HEK293 (cell line): ENCODE measurements around the gene NAMPT.

ENCODE experiments used
- CTCF ChIA-PET: fragments of 350-600 bp; formaldehyde crosslinking; extraction: SDS; loops from one replicate; lab custom pipeline; 2021; ENCODE audit warnings: antibody characterized with exemption; lab: Yijun Ruan, JAX
- POLR2A ChIA-PET: fragments of 300-600 bp; formaldehyde crosslinking; extraction: SDS; loops from one replicate; lab custom pipeline; 2020; ENCODE audit warnings: antibody characterized with exemption, inconsistent platforms; lab: Yijun Ruan, JAX
- H3K27ac ChIP-seq: fragments of 200-500 bp; sonication (Bioruptor generic); 2 replicates; pipeline ENCODE4 v1.5.1; 2014; ENCODE audit warnings: low read depth, low read length, control low read depth, inconsistent platforms; ENCODE audit errors: extremely low read depth
- H3K36me3 ChIP-seq, 2 experiments: fragments of 200-500 bp in 1 of 2; sonication (Bioruptor generic) in 1 of 2; 1 replicate in 1 of 2; 2 replicates in 1 of 2; pipeline ENCODE4 v1.5.1; 2014 to 2017; ENCODE audit warnings: inconsistent platforms in 2 of 2, low read length in 2 of 2; ENCODE audit not compliant: control insufficient read depth in 2 of 2, insufficient read depth in 1 of 2
- H3K4me1 ChIP-seq: fragments of 200-500 bp; sonication (Bioruptor generic); 2 replicates; pipeline ENCODE4 v1.5.1; 2014; ENCODE audit warnings: mild to moderate bottlenecking, low read length, inconsistent platforms; ENCODE audit not compliant: control insufficient read depth, insufficient read depth
- H3K4me3 ChIP-seq: 2 replicates; pipeline ENCODE4 v1.5.1; 2011; ENCODE audit warnings: low read depth, mild to moderate bottlenecking, control low read depth, low read length, moderate library complexity
- H3K9me3 ChIP-seq: fragments of 200-500 bp; sonication (Bioruptor generic); 2 replicates; pipeline ENCODE4 v1.5.1; 2014; ENCODE audit warnings: low read depth, low read length, inconsistent platforms; ENCODE audit not compliant: control insufficient read depth, insufficient read depth
- GLIS2 ChIP-seq: fragments of 450-650 bp; formaldehyde crosslinking; IDR thresholded peaks from 2 replicates; pipeline ENCODE4 v1.5.1; 2016; ENCODE audit warnings: missing biosample characterization, missing genetic modification characterization
- MEIS1 ChIP-seq: sonication (generic); formaldehyde crosslinking; IDR thresholded peaks from 2 replicates; pipeline ENCODE4 v1.8.1; 2022; ENCODE audit warnings: missing genetic modification reagents, mild to moderate bottlenecking, borderline replicate concordance
- OSR2 ChIP-seq: fragments of 450-650 bp; formaldehyde crosslinking; IDR thresholded peaks from 2 replicates; pipeline ENCODE4 v1.5.1; 2016; ENCODE audit warnings: missing biosample characterization, missing genetic modification characterization
- SP7 ChIP-seq: fragments of 450-650 bp; formaldehyde crosslinking; IDR thresholded peaks from 2 replicates; pipeline ENCODE4 v1.5.1; 2016; ENCODE audit warnings: missing biosample characterization, missing genetic modification characterization
- ZFP69B ChIP-seq: fragments of 450-650 bp; formaldehyde crosslinking; IDR thresholded peaks from 2 replicates; pipeline ENCODE4 v1.5.1; 2016; ENCODE audit warnings: missing biosample characterization, missing genetic modification characterization
- ZNF140 ChIP-seq: fragments of 450-650 bp; formaldehyde crosslinking; IDR thresholded peaks from 2 replicates; pipeline ENCODE4 v1.5.1; 2016; ENCODE audit warnings: missing biosample characterization, missing genetic modification characterization
- ZNF146 ChIP-seq: fragments of 450-650 bp; formaldehyde crosslinking; IDR thresholded peaks from 2 replicates; pipeline ENCODE4 v1.5.1; 2016; ENCODE audit warnings: missing biosample characterization, missing genetic modification characterization
- ZNF174 ChIP-seq: fragments of 450-650 bp; formaldehyde crosslinking; IDR thresholded peaks from 2 replicates; pipeline ENCODE4 v1.5.0; 2017; ENCODE audit warnings: missing biosample characterization, mild to moderate bottlenecking, missing genetic modification characterization
- ZNF366 ChIP-seq: fragments of 450-650 bp; formaldehyde crosslinking; conservative IDR thresholded peaks from 2 replicates; pipeline ENCODE4 v1.5.1; 2016; ENCODE audit warnings: missing biosample characterization, missing genetic modification characterization
- ZNF404 ChIP-seq: fragments of 450-650 bp; formaldehyde crosslinking; IDR thresholded peaks from 2 replicates; pipeline ENCODE4 v1.5.1; 2017; ENCODE audit warnings: missing biosample characterization, missing genetic modification characterization
- ZNF501 ChIP-seq: fragments of 450-650 bp; formaldehyde crosslinking; IDR thresholded peaks from 2 replicates; pipeline ENCODE4 v1.5.1; 2016; ENCODE audit warnings: missing biosample characterization, missing genetic modification characterization
- ZNF561 ChIP-seq: fragments of 450-650 bp; IDR thresholded peaks from 2 replicates; pipeline ENCODE4 v1.5.1; 2018; ENCODE audit warnings: missing biosample characterization, missing genetic modification characterization, borderline replicate concordance
- ZNF626 ChIP-seq: fragments of 450-650 bp; sonication (Bioruptor Pico); formaldehyde crosslinking; IDR thresholded peaks from 2 replicates; pipeline ENCODE4 v1.5.1; 2018; ENCODE audit warnings: missing biosample characterization, missing genetic modification characterization, inconsistent platforms
- ZNF76 ChIP-seq: fragments of 450-650 bp; formaldehyde crosslinking; IDR thresholded peaks from 2 replicates; pipeline ENCODE4; 2016; ENCODE audit warnings: low read depth, missing biosample characterization, missing genetic modification characterization, borderline replicate concordance
- TF ChIP-seq, protein P1 (sequence below): fragments of 450-650 bp; formaldehyde crosslinking; IDR thresholded peaks from 2 replicates; pipeline ENCODE4 v1.5.1; 2016; ENCODE audit warnings: missing biosample characterization, missing genetic modification characterization
- TF ChIP-seq, protein P2 (sequence below): fragments of 450-650 bp; formaldehyde crosslinking; IDR thresholded peaks from 2 replicates; pipeline ENCODE4 v1.5.1; 2017; ENCODE audit warnings: missing biosample characterization, mild to moderate bottlenecking, missing genetic modification characterization, moderate library complexity
- TF ChIP-seq, protein P3 (sequence below): fragments of 450-650 bp; formaldehyde crosslinking; IDR thresholded peaks from 2 replicates; pipeline ENCODE4 v1.5.1; 2016; ENCODE audit warnings: missing biosample characterization, missing genetic modification characterization, borderline replicate concordance
- TF ChIP-seq, protein P4 (sequence below): fragments of 450-650 bp; formaldehyde crosslinking; IDR thresholded peaks from 2 replicates; pipeline ENCODE4 v1.5.1; 2017; ENCODE audit warnings: missing biosample characterization, missing genetic modification characterization
- TF ChIP-seq, protein P5 (sequence below): fragments of 450-650 bp; formaldehyde crosslinking; IDR thresholded peaks from 2 replicates; pipeline ENCODE4 v1.5.1; 2016; ENCODE audit warnings: missing biosample characterization, missing genetic modification characterization

Gene NAMPT

DNA sequence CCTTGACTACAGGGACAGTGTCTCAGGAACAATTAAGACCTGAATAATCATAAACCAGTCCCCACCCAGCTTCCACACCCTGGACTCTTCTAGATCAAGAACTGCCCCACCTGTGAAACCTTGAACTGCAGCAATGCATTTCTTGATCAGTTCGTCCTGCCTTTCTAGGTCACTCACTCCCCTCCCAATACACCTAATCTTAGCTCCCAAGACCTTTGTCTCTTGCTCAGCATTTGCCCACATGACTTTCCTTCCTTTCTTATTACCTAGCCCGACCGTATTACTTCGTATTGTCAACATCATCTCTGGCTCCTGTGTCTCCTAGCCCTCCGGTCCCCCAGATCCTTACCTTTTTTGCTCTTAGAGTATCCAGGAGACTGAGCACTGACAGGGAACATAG lies 5.5 kb upstream of the NAMPT start:
- Histone ChIP-seq H3K27ac (no peak overlapping the region), H3K36me3 (no peaks in the 10 kb centered on the region), H3K9me3 (no peaks in the 10 kb centered on the region), H3K4me3 (no peak overlapping the region), H3K4me1 (no peaks in the 10 kb centered on the region)
- CTCF ChIA-PET, result interaction anchor here (1.4 kb wide), 1 partner anchor 172 kb away, joined by 3 read pairs; no protein-coding TSS in a partner anchor
- POLR2A ChIA-PET, result no interaction called here
- no peak for TF ChIP-seq OSR2 (tag by site-specific recombination)
- no peak for TF ChIP-seq ZNF174 (tag by site-specific recombination)
- TF ChIP-seq ZNF404 (tag by site-specific recombination), result no peak

DNA sequence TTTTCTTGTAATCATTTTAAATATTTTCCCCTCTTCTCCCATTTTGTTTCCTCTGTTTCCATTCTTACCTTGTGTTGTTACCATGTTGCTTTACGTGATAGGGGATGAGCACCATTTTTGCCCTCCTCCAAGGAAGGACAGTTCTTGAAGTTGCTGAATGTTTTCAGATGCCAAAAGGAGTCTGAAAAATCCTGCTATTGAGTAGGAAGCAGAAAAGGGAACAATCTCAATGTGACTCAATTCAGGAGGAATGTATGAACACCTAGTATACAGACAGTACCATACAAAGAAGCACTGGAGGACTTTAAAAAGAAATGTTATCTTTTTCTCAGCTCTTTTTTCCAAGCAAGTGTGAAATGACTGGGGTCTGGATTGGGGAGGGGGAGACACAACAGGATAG lies 5.1 kb upstream of the NAMPT start:
- Histone ChIP-seq H3K4me3 (no peak overlapping the region), H3K9me3 (no peaks in the 10 kb centered on the region), H3K4me1 (no peaks in the 10 kb centered on the region), H3K27ac (no peak overlapping the region), H3K36me3 (no peaks in the 10 kb centered on the region)
- TF ChIP-seq ZNF146 (tag by site-specific recombination), result no peak
- TF ChIP-seq ZNF140, result no peak
- TF ChIP-seq ZNF501 (tag by site-specific recombination), result no peak
- TF ChIP-seq, protein P1, sequence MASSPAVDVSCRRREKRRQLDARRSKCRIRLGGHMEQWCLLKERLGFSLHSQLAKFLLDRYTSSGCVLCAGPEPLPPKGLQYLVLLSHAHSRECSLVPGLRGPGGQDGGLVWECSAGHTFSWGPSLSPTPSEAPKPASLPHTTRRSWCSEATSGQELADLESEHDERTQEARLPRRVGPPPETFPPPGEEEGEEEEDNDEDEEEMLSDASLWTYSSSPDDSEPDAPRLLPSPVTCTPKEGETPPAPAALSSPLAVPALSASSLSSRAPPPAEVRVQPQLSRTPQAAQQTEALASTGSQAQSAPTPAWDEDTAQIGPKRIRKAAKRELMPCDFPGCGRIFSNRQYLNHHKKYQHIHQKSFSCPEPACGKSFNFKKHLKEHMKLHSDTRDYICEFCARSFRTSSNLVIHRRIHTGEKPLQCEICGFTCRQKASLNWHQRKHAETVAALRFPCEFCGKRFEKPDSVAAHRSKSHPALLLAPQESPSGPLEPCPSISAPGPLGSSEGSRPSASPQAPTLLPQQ (tag by site-specific recombination), result no peak
- TF ChIP-seq, protein P2, sequence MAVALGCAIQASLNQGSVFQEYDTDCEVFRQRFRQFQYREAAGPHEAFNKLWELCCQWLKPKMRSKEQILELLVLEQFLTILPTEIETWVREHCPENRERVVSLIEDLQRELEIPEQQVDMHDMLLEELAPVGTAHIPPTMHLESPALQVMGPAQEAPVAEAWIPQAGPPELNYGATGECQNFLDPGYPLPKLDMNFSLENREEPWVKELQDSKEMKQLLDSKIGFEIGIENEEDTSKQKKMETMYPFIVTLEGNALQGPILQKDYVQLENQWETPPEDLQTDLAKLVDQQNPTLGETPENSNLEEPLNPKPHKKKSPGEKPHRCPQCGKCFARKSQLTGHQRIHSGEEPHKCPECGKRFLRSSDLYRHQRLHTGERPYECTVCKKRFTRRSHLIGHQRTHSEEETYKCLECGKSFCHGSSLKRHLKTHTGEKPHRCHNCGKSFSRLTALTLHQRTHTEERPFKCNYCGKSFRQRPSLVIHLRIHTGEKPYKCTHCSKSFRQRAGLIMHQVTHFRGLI (tag by site-specific recombination), result no peak
- TF ChIP-seq SP7, result no peak
- TF ChIP-seq MEIS1 (CRISPR knock-in tag), result no peak
- TF ChIP-seq ZNF174 (tag by site-specific recombination), result no peak; the same call in 1 of the 2 replicates
- no peak for TF ChIP-seq ZFP69B (tag by site-specific recombination)
- TF ChIP-seq ZNF561 (tag by site-specific recombination), result no peak
- TF ChIP-seq ZNF404 (tag by site-specific recombination), result no peak
- no peak for TF ChIP-seq ZNF76
- no peak for TF ChIP-seq ZNF626
- no peak for TF ChIP-seq GLIS2 (tag by site-specific recombination)
- TF ChIP-seq, protein P3, sequence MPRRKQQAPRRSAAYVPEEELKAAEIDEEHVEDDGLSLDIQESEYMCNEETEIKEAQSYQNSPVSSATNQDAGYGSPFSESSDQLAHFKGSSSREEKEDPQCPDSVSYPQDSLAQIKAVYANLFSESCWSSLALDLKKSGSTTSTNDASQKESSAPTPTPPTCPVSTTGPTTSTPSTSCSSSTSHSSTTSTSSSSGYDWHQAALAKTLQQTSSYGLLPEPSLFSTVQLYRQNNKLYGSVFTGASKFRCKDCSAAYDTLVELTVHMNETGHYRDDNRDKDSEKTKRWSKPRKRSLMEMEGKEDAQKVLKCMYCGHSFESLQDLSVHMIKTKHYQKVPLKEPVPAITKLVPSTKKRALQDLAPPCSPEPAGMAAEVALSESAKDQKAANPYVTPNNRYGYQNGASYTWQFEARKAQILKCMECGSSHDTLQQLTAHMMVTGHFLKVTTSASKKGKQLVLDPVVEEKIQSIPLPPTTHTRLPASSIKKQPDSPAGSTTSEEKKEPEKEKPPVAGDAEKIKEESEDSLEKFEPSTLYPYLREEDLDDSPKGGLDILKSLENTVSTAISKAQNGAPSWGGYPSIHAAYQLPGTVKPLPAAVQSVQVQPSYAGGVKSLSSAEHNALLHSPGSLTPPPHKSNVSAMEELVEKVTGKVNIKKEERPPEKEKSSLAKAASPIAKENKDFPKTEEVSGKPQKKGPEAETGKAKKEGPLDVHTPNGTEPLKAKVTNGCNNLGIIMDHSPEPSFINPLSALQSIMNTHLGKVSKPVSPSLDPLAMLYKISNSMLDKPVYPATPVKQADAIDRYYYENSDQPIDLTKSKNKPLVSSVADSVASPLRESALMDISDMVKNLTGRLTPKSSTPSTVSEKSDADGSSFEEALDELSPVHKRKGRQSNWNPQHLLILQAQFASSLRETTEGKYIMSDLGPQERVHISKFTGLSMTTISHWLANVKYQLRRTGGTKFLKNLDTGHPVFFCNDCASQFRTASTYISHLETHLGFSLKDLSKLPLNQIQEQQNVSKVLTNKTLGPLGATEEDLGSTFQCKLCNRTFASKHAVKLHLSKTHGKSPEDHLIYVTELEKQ (tag by site-specific recombination), result no peak
- TF ChIP-seq, protein P4, sequence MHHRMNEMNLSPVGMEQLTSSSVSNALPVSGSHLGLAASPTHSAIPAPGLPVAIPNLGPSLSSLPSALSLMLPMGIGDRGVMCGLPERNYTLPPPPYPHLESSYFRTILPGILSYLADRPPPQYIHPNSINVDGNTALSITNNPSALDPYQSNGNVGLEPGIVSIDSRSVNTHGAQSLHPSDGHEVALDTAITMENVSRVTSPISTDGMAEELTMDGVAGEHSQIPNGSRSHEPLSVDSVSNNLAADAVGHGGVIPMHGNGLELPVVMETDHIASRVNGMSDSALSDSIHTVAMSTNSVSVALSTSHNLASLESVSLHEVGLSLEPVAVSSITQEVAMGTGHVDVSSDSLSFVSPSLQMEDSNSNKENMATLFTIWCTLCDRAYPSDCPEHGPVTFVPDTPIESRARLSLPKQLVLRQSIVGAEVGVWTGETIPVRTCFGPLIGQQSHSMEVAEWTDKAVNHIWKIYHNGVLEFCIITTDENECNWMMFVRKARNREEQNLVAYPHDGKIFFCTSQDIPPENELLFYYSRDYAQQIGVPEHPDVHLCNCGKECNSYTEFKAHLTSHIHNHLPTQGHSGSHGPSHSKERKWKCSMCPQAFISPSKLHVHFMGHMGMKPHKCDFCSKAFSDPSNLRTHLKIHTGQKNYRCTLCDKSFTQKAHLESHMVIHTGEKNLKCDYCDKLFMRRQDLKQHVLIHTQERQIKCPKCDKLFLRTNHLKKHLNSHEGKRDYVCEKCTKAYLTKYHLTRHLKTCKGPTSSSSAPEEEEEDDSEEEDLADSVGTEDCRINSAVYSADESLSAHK (tag by site-specific recombination), result no peak
- TF ChIP-seq, protein P5, sequence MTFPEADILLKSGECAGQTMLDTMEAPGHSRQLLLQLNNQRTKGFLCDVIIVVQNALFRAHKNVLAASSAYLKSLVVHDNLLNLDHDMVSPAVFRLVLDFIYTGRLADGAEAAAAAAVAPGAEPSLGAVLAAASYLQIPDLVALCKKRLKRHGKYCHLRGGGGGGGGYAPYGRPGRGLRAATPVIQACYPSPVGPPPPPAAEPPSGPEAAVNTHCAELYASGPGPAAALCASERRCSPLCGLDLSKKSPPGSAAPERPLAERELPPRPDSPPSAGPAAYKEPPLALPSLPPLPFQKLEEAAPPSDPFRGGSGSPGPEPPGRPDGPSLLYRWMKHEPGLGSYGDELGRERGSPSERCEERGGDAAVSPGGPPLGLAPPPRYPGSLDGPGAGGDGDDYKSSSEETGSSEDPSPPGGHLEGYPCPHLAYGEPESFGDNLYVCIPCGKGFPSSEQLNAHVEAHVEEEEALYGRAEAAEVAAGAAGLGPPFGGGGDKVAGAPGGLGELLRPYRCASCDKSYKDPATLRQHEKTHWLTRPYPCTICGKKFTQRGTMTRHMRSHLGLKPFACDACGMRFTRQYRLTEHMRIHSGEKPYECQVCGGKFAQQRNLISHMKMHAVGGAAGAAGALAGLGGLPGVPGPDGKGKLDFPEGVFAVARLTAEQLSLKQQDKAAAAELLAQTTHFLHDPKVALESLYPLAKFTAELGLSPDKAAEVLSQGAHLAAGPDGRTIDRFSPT (tag by site-specific recombination), result no peak
- TF ChIP-seq ZNF366 (tag by site-specific recombination), result no peak
- ChIA-PET POLR2A (interaction anchor here (0.5 kb wide), 1 partner anchor 874 kb away, joined by 3 read pairs; no protein-coding TSS in a partner anchor), CTCF (interaction anchor here (1.4 kb wide), 1 partner anchor 173 kb away, joined by 3 read pairs; no protein-coding TSS in a partner anchor)
